Stomach (tissue), 9 donors: Measurements from ENCODE around the gene CLEC11A. TPM values are rescaled to one million over a fixed set of nuclear protein-coding genes. Genes with fewer than 3 reads are reported as not detected.
"Not testable (repeated sequence)": the region's sequence is repeated elsewhere in the genome, so short reads cannot be mapped to it uniquely, and the experiment has no call there.

ENCODE experiments used
- DNase-seq, 2 donors: peaks; one replicate each; pipeline versions ENCODE4 v3.0.0 to v3.0.0-alpha.2; 2013 to 2019
- H3K27ac ChIP-seq, 5 donors: fragments of 200-600 bp in 4 of 5; sonication (generic) in 4 of 5; one replicate each; pipeline ENCODE4 v1.5.1; 2013 to 2019; ENCODE audit warnings: mild to moderate bottlenecking in 1 of 5, moderate library complexity in 1 of 5
- H3K27me3 ChIP-seq, 3 donors: fragments of 200-600 bp; sonication (generic); one replicate each; pipeline ENCODE4 v1.5.1; 2017 to 2019; ENCODE audit warnings: mixed run types in 1 of 3
- H3K36me3 ChIP-seq, 4 donors: fragments of 200-600 bp; sonication (generic); 1 replicate in 3 of 4; 2 replicates in 1 of 4; pipeline ENCODE4 v1.5.1; 2016 to 2019
- H3K4me1 ChIP-seq, 4 donors: fragments of 200-600 bp; sonication (generic); one replicate each; pipeline ENCODE4 v1.5.1; 2016 to 2019
- H3K4me3 ChIP-seq, 4 donors: fragments of 200-600 bp; sonication (generic) in 3 of 4; one replicate each; pipeline ENCODE4 v1.5.1; 2016 to 2019; ENCODE audit warnings: mild to moderate bottlenecking in 1 of 4
- H3K9me3 ChIP-seq, 4 donors: fragments of 200-600 bp; sonication (generic); one replicate each; pipeline ENCODE4 v1.5.1; 2016 to 2019
- EP300 ChIP-seq: sonication (generic); formaldehyde crosslinking; IDR thresholded peaks from one replicate; pipeline ENCODE4 v1.6.1; 2017; ENCODE audit warnings: antibody characterized with exemption
- POLR2A ChIP-seq, 4 donors: fragments of 450-650 bp; IDR thresholded peaks; one replicate each; pipeline ENCODE4 v1.6.1; 2016; ENCODE audit warnings: antibody characterized with exemption in 4 of 4, control low read depth in 2 of 4, mild to moderate bottlenecking in 1 of 4, moderate library complexity in 1 of 4
- POLR2AphosphoS5 ChIP-seq, 3 donors: sonication (generic); formaldehyde crosslinking; IDR thresholded peaks; one replicate each; pipeline ENCODE4 v1.6.1; 2016; ENCODE audit warnings: antibody characterized with exemption in 3 of 3
- WGBS, 5 donors: extraction: QIAGEN DNeasy Blood & Tissue Kit in 3 of 5; methylation state at CpG; one replicate each; pipeline versions ENCODE4 v1.1.5 to v1.1.7; 2013 to 2018; 5-methylcytosine and 5-hydroxymethylcytosine counted together
- intact Hi-C: fragments of 100-400 bp; cut with DNase I; formaldehyde crosslinking; loops from one replicate; pipeline ENCODE4 v1.15.1; 2023; ENCODE audit warnings: low total_unique reads
- polyA plus RNA-seq, 3 donors: library from polyadenylated mRNA; stranded (reverse); fragments of 200-250 nt; gene quantifications; one replicate each; pipeline ENCODE4 v1.2.3, GENCODE V29; 2013
- total RNA-seq, 5 donors: library from RNA; depleted of rRNA; stranded (reverse); fragments of >200 nt; gene quantifications; one replicate each; pipeline versions ENCODE4 v1.1.0 to v1.2.3, GENCODE V29; 2014 to 2016
- TF ChIP-seq, protein P1 (sequence below), 7 experiments: fragments of 450-650 bp in 4 of 7; fragments of 200-600 bp in 3 of 7; sonication (generic) in 3 of 7; IDR thresholded peaks; one replicate each; pipeline ENCODE4 v1.5.1; 2016 to 2019; ENCODE audit warnings: antibody characterized with exemption in 7 of 7, control low read depth in 2 of 7, mild to moderate bottlenecking in 1 of 7
- donor health status: healthy with polysubstance abuse.
- donor health status: Bipolar disorder and iron deficiency.
- donor health status: healthy.

Gene CLEC11A
- total and polyA plus RNA-seq, 8 donors, result 0.89 to 33.9 (median 7.0) TPM; not detected in 1

DNA sequence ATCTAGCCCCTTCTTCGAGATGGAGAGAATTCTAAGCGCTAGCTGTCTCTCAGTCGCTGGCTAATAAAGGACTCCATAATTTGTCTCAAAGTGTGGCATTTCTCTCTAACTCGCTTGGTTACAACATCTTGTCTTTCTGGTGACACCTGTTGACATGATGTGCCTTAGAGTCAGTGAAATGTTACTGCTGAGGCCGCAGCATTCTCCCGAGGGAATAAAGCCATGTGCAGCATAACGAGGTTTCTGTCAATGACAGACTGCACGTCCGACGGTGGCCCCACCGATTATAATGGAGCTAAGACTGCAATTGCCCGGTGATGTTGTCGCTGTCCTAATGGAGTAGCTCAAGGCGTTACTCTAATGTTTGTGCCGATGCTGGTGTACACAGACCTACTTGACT is 26.8 kb downstream of the CLEC11A start:
- peaks cover 0 to 68% (median 0%) of the 10 kb centered on the region in 3 donors for H3K27me3 ChIP-seq
- H3K4me1 ChIP-seq, result no peaks in the 10 kb centered on the region
- TF ChIP-seq, protein P1, sequence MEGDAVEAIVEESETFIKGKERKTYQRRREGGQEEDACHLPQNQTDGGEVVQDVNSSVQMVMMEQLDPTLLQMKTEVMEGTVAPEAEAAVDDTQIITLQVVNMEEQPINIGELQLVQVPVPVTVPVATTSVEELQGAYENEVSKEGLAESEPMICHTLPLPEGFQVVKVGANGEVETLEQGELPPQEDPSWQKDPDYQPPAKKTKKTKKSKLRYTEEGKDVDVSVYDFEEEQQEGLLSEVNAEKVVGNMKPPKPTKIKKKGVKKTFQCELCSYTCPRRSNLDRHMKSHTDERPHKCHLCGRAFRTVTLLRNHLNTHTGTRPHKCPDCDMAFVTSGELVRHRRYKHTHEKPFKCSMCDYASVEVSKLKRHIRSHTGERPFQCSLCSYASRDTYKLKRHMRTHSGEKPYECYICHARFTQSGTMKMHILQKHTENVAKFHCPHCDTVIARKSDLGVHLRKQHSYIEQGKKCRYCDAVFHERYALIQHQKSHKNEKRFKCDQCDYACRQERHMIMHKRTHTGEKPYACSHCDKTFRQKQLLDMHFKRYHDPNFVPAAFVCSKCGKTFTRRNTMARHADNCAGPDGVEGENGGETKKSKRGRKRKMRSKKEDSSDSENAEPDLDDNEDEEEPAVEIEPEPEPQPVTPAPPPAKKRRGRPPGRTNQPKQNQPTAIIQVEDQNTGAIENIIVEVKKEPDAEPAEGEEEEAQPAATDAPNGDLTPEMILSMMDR (IDR thresholded peaks at IDR 0.05), result no peak
- TF ChIP-seq EP300 (no peak), POLR2AphosphoS5 (IDR thresholded peaks at IDR 0.05) (no peak), POLR2A (IDR thresholded peaks at IDR 0.05) (no peak)
- intact Hi-C loops, result no loop called here
- H3K4me3 ChIP-seq, result no peak overlapping the region
- no peaks in the 10 kb centered on the region for H3K36me3 ChIP-seq
- DNase-seq, result peak in 1 of 2 donors; percentile 4
- no peak overlapping the region for H3K27ac ChIP-seq
- 40 to 59% (median 54%) methylated on average over 15 of the region's 15 CpGs for WGBS, 5 donors
- no peaks in the 10 kb centered on the region for H3K9me3 ChIP-seq

DNA sequence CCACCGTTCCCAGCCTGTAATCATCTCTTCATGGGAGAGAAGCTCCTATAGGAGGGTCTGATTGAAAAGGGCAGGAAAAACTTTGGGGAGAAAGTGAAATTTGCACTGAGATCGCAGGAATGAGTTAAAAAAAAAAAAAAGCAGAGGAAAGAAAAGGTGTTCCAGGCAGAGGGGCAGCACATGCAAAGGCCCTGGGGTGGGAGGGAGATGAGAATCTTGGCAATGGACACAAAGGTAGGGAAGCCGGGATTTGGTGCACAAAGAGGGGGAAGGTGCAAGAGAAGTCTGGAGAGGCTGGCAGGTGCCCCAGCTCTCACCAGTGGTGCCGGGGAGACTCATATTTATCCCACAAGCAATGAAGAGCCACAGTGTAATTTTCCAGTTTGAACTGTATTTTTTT is 30.7 kb downstream of the CLEC11A start:
- DNase-seq, result no peak
- H3K27ac ChIP-seq, result no peak overlapping the region
- no peak for TF ChIP-seq POLR2AphosphoS5 (IDR thresholded peaks at IDR 0.05)
- TF ChIP-seq, protein P1 (IDR thresholded peaks at IDR 0.05), result no peak
- TF ChIP-seq POLR2A (IDR thresholded peaks at IDR 0.05), result no peak
- no peak for TF ChIP-seq EP300
- H3K36me3 ChIP-seq, result no peaks in the 10 kb centered on the region
- no peaks in the 10 kb centered on the region for H3K4me1 ChIP-seq
- 74 to 89% (median 87%) methylated on average over 4 of the region's 4 CpGs for WGBS, 5 donors
- H3K9me3 ChIP-seq, result no peaks in the 10 kb centered on the region
- peaks cover 0 to 64% (median 0%) of the 10 kb centered on the region in 3 donors for H3K27me3 ChIP-seq
- no peak overlapping the region for H3K4me3 ChIP-seq
- intact Hi-C loops, result no loop called here

DNA sequence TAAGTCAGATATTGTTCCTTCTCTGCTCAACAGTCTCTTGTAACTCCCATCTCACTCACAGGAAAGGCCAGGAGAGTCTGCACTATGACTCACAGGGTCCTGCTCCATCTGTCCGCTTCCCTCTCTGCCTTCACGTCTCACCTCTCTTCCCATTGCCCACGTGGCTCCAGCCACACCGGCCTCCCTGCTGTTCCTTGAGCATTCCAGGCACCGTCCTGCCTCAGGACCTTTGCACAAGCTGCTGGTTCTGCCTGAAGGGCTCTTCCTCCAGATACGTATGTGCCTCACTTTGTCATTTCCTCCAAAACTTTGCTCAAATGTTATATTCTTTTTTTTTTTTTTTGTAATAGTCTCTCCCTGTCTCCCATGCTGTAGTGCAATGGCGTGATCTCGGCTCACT is 33.1 kb downstream of the CLEC11A start:
- DNase-seq, H3K27ac ChIP-seq, H3K4me3 ChIP-seq, H3K36me3 ChIP-seq, H3K9me3 ChIP-seq, intact Hi-C loops, H3K4me1 ChIP-seq: not testable (repeated sequence)
- WGBS, 5 donors, result 64 to 76% (median 72%) methylated on average over 8 of the region's 8 CpGs
- H3K27me3 ChIP-seq, result peaks cover 0 to 44% (median 0%) of the 10 kb centered on the region in 3 donors

DNA sequence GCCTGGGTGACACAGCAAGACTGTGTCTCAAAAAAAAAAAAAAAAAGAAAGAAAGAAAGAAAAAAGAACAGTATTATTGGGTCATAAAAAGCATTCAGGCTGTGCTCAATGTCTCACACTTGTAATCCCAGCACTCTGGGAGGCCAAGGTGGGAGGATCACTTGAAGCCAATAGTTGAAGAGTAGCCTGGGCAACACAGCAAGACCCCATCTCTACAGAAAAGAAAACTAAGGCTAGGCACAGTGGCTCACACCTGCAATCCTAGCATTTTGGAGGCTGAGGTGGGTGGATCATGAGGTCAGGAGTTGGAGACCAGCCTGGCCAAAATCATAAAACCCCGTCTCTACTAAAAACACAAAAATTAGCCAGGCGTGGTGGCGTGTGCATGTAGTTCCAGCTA is 34.5 kb downstream of the CLEC11A start:
- H3K4me3 ChIP-seq, intact Hi-C loops, H3K36me3 ChIP-seq, H3K4me1 ChIP-seq, H3K9me3 ChIP-seq, DNase-seq, H3K27ac ChIP-seq: not testable (repeated sequence)
- H3K27me3 ChIP-seq, result peaks cover 0 to 39% (median 0%) of the 10 kb centered on the region in 3 donors
- 92 to 99% (median 96%) methylated on average over 3 of the region's 3 CpGs for WGBS, 5 donors

DNA sequence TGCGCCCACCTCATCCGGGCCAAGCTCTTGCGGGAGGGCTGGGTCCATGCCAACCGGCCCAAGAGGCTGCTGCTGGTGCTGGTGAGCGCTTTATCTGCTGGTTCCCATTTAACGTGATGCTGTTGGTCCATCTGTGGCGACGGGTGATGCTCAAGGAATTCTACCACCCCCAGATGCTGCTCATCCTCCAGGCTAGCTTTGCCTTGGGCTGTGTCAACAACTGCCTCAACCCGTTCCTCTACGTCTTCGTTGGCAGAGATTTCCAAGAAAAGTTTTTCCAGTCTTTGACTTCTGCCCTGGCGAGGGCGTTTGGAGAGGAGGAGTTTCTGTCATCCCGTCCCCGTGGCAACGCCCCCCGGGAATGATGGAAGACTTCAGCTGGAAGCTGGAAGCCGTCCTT is 35.9 kb downstream of the CLEC11A start:
- intact Hi-C loops, H3K36me3 ChIP-seq, H3K4me3 ChIP-seq, H3K4me1 ChIP-seq, H3K27ac ChIP-seq, H3K9me3 ChIP-seq, DNase-seq: not testable (repeated sequence)
- peaks cover 0 to 31% (median 0%) of the 10 kb centered on the region in 3 donors for H3K27me3 ChIP-seq
- WGBS, 5 donors, result 71 to 84% (median 77%) methylated on average over 11 to 18 of the region's 18 CpGs

DNA sequence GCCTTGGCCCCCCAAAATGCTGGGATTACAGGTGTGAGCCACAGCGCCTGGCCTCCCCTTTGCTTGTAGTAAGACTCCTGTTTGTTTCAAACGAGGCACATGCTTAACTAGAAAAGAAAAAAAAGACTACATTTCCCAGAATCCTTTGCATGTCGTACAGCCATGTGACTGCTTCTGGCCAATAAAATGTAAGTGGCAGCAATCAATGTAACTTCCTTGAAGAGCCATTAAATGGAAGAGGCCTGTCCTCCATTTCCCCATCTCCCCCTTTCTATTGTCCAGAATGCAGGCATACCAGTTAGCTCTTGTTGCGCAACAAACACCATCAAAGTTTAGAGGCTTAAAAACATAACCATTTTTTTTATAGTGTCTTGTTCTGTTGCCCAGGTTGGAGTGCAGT is 36.7 kb downstream of the CLEC11A start:
- intact Hi-C loops, result no loop called here
- Histone ChIP-seq H3K4me3 (no peak overlapping the region), H3K27ac (no peak overlapping the region), H3K27me3 (peaks cover 0 to 23% (median 0%) of the 10 kb centered on the region in 3 donors), H3K4me1 (no peaks in the 10 kb centered on the region), H3K9me3 (no peaks in the 10 kb centered on the region), H3K36me3 (no peaks in the 10 kb centered on the region)
- no peak for TF ChIP-seq EP300
- no peak for TF ChIP-seq POLR2AphosphoS5 (IDR thresholded peaks at IDR 0.05)
- TF ChIP-seq, protein P1 (IDR thresholded peaks at IDR 0.05), result no peak
- no peak for TF ChIP-seq POLR2A (IDR thresholded peaks at IDR 0.05)
- DNase-seq, result no peak
- WGBS, 5 donors, result 64 to 86% (median 73%) methylated on average over 4 of the region's 4 CpGs

DNA sequence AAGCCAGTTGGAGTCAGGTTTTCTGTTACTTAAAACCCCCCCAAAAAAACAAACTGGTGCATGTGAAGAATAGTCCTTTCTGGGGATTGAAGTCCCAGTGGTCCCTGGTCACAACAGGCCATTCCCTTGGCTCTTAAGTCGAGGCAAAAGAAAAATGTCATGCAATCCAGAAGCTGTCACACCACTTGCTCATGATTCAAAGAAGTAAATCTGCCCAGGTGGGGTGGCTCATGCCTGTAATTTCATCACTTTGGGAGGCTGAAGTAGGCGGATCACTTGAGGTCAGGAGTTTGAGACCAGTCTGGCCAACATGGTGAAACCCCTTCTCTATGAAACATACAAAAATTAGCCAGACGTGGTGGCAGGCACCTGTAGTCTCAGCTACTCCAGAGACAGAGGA is 38.3 kb downstream of the CLEC11A start:
- H3K27me3 ChIP-seq, result peaks cover 0 to 29% (median 0%) of the 10 kb centered on the region in 3 donors
- intact Hi-C loops, H3K27ac ChIP-seq, H3K9me3 ChIP-seq, H3K36me3 ChIP-seq, H3K4me3 ChIP-seq, H3K4me1 ChIP-seq, DNase-seq: not testable (repeated sequence)
- 51 to 57% (median 54%) methylated on average over 3 of the region's 3 CpGs for WGBS, 5 donors

DNA sequence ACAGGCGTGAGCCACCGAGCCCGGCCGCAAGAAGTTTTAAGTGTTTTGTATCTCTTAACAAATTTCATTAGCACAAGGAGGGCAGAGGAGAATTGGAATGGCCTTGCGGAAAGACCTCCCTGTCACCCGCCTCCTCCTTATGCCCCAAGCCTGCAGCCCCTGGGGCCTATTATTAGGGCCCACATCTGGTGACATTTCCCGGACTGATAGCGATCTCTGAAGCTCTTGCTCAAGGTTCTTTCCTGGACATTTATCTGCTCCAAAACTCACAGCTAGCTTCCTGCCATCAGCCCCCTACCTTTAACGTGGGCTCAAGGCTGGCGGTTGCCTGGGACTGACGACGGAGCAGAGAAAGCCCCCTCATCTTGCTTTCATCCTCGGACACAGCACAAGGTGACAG is 40.4 kb downstream of the CLEC11A start:
- WGBS, 5 donors, result 70 to 80% (median 73%) methylated on average over 9 to 12 of the region's 13 CpGs
- H3K9me3 ChIP-seq, intact Hi-C loops, DNase-seq, H3K27ac ChIP-seq, H3K4me1 ChIP-seq, H3K36me3 ChIP-seq, H3K4me3 ChIP-seq: not testable (repeated sequence)
- H3K27me3 ChIP-seq, result peaks cover 0 to 35% (median 0%) of the 10 kb centered on the region in 3 donors
